Measurements from ENCODE around the gene PITX3.

Gene PITX3

DNA sequence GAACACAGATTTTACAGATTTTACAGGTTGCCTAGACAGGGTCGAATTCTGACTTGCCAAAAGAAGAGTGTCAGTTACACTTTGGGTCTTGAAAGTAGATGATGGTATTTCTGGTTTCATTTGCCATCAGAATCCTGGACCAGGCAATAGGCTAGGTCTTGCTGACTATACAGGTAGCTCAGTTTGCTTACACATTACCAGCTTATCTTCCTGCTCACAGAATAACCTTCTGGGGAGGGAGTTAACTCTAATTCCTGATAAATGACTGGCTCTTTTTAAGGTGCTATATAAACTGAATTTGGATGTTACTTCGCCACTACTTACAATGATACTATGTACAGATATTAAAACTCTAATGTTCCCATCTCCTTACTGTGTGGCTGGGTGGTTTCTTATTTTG is 43.8 kb upstream of the PITX3 start:
- ChIA-PET POLR2A (no interaction called here), CTCF (interaction anchor here (1.1 to 1.9 kb wide), 2 partner anchors 67 to 115 kb away, joined by 4 to 5 read pairs; no protein-coding TSS in a partner anchor)
- H3K36me3 ChIP-seq (ENCODE audit: control insufficient read depth in 2 of 2, insufficient read depth in 1 of 2, low read length in 2 of 2) = no peaks in the 10 kb centered on the region; a peak in 2 of 3 replicates
- H3K9me3 ChIP-seq (ENCODE audit: control insufficient read depth, insufficient read depth, low read depth, low read length) = no peaks in the 10 kb centered on the region
- no peak for TF ChIP-seq RBAK (tag by site-specific recombination; IDR thresholded peaks at IDR 0.05)
- TF ChIP-seq, protein P1, sequence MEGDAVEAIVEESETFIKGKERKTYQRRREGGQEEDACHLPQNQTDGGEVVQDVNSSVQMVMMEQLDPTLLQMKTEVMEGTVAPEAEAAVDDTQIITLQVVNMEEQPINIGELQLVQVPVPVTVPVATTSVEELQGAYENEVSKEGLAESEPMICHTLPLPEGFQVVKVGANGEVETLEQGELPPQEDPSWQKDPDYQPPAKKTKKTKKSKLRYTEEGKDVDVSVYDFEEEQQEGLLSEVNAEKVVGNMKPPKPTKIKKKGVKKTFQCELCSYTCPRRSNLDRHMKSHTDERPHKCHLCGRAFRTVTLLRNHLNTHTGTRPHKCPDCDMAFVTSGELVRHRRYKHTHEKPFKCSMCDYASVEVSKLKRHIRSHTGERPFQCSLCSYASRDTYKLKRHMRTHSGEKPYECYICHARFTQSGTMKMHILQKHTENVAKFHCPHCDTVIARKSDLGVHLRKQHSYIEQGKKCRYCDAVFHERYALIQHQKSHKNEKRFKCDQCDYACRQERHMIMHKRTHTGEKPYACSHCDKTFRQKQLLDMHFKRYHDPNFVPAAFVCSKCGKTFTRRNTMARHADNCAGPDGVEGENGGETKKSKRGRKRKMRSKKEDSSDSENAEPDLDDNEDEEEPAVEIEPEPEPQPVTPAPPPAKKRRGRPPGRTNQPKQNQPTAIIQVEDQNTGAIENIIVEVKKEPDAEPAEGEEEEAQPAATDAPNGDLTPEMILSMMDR (tag by site-specific recombination; IDR thresholded peaks at IDR 0.05) = no peak
- TF ChIP-seq ZIC2 (tag by site-specific recombination; IDR thresholded peaks at IDR 0.05) = no peak
- TF ChIP-seq ZNF292 (tag by site-specific recombination; IDR thresholded peaks at IDR 0.05; ENCODE audit: borderline replicate concordance, low read depth) = no peak
- TF ChIP-seq ZNF660 (tag by site-specific recombination; IDR thresholded peaks at IDR 0.05) = no peak
- no peak for TF ChIP-seq MZF1 (tag by site-specific recombination; IDR thresholded peaks at IDR 0.05; ENCODE audit: borderline replicate concordance)
- no peak for TF ChIP-seq ZNF549 (tag by site-specific recombination; IDR thresholded peaks at IDR 0.05)
- TF ChIP-seq SCRT1 (tag by site-specific recombination; IDR thresholded peaks at IDR 0.05; ENCODE audit: borderline replicate concordance) = no peak
- no peak for TF ChIP-seq ZNF433 (tag by site-specific recombination; IDR thresholded peaks at IDR 0.05; ENCODE audit: low read depth)
- no peak for TF ChIP-seq WT1 (tag by site-specific recombination; IDR thresholded peaks at IDR 0.05)
- TF ChIP-seq ZNF140 (tag by site-specific recombination; IDR thresholded peaks at IDR 0.05) = no peak
- no peak for TF ChIP-seq ZNF266 (tag by site-specific recombination; IDR thresholded peaks at IDR 0.05; ENCODE audit: low read depth)
- TF ChIP-seq, protein P2, sequence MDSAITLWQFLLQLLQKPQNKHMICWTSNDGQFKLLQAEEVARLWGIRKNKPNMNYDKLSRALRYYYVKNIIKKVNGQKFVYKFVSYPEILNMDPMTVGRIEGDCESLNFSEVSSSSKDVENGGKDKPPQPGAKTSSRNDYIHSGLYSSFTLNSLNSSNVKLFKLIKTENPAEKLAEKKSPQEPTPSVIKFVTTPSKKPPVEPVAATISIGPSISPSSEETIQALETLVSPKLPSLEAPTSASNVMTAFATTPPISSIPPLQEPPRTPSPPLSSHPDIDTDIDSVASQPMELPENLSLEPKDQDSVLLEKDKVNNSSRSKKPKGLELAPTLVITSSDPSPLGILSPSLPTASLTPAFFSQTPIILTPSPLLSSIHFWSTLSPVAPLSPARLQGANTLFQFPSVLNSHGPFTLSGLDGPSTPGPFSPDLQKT (IDR thresholded peaks at IDR 0.05; ENCODE audit: borderline replicate concordance, low read depth, low read length) = no peak
- H3K4me1 ChIP-seq (ENCODE audit: control insufficient read depth, insufficient read depth, low read length) = peaks cover 10% of the 10 kb centered on the region; the same call in 1 of the 2 replicates
- H3K4me3 ChIP-seq (ENCODE audit: low read depth, low read length) = no peak overlapping the region
- no peak overlapping the region for H3K27ac ChIP-seq (ENCODE audit: extremely low read depth, low read depth, low read length)

GRCh38 chr10:102284531-102284930 is 43.2 kb upstream of the PITX3 start:
- peaks cover 13% of the 10 kb centered on the region; the same call in 1 of the 2 replicates for H3K4me1 ChIP-seq (ENCODE audit: control insufficient read depth, insufficient read depth, low read length)
- H3K36me3 ChIP-seq (ENCODE audit: control insufficient read depth in 2 of 2, insufficient read depth in 1 of 2, low read length in 2 of 2) = no peaks in the 10 kb centered on the region; a peak in 2 of 3 replicates
- no peak overlapping the region for H3K27ac ChIP-seq (ENCODE audit: extremely low read depth, low read depth, low read length)
- H3K4me3 ChIP-seq (ENCODE audit: low read depth, low read length) = no peak overlapping the region
- no peaks in the 10 kb centered on the region for H3K9me3 ChIP-seq (ENCODE audit: control insufficient read depth, insufficient read depth, low read depth, low read length)
- TF ChIP-seq ZNF558 (tag by site-specific recombination; IDR thresholded peaks at IDR 0.05) = peak; percentile 70
- TF ChIP-seq, protein P3, sequence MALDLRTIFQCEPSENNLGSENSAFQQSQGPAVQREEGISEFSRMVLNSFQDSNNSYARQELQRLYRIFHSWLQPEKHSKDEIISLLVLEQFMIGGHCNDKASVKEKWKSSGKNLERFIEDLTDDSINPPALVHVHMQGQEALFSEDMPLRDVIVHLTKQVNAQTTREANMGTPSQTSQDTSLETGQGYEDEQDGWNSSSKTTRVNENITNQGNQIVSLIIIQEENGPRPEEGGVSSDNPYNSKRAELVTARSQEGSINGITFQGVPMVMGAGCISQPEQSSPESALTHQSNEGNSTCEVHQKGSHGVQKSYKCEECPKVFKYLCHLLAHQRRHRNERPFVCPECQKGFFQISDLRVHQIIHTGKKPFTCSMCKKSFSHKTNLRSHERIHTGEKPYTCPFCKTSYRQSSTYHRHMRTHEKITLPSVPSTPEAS (tag by site-specific recombination; IDR thresholded peaks at IDR 0.05) = no peak
- ChIA-PET CTCF (interaction anchor here (1.1 to 1.9 kb wide), 2 partner anchors 67 to 115 kb away, joined by 4 to 5 read pairs; no protein-coding TSS in a partner anchor), POLR2A (no interaction called here)

- ChIA-PET POLR2A (no interaction called here), CTCF (interaction anchor here (0.6 to 1.9 kb wide), 5 partner anchors 52 to 195 kb away, joined by 3 to 5 read pairs (median 4); no protein-coding TSS in a partner anchor)
- H3K36me3 ChIP-seq (ENCODE audit: control insufficient read depth in 2 of 2, insufficient read depth in 1 of 2, low read length in 2 of 2) = no peaks in the 10 kb centered on the region; a peak in 2 of 3 replicates
- TF ChIP-seq ZNF558 (tag by site-specific recombination; IDR thresholded peaks at IDR 0.05) = no peak
- TF ChIP-seq ZNF660 (tag by site-specific recombination; IDR thresholded peaks at IDR 0.05) = no peak
- TF ChIP-seq GLIS1 (tag by site-specific recombination; IDR thresholded peaks at IDR 0.05) = no peak
- no peak for TF ChIP-seq ZNF274 (IDR thresholded peaks at IDR 0.05; ENCODE audit: low read length)
- TF ChIP-seq ZNF274 (tag by site-specific recombination; IDR thresholded peaks at IDR 0.05; ENCODE audit: borderline replicate concordance) = no peak
- TF ChIP-seq ZFP69B (tag by site-specific recombination; IDR thresholded peaks at IDR 0.05) = no peak
- no peak for TF ChIP-seq ZNF426 (tag by site-specific recombination; IDR thresholded peaks at IDR 0.05)
- TF ChIP-seq, protein P4, sequence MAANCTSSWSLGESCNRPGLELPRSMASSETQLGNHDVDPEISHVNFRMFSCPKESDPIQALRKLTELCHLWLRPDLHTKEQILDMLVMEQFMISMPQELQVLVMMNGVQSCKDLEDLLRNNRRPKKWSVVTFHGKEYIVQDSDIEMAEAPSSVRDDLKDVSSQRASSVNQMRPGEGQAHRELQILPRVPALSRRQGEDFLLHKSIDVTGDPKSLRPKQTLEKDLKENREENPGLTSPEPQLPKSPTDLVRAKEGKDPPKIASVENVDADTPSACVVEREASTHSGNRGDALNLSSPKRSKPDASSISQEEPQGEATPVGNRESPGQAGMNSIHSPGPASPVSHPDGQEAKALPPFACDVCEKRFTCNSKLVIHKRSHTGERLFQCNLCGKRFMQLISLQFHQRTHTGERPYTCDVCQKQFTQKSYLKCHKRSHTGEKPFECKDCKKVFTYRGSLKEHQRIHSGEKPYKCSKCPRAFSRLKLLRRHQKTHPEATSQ (tag by site-specific recombination; IDR thresholded peaks at IDR 0.05) = no peak
- TF ChIP-seq, protein P5, sequence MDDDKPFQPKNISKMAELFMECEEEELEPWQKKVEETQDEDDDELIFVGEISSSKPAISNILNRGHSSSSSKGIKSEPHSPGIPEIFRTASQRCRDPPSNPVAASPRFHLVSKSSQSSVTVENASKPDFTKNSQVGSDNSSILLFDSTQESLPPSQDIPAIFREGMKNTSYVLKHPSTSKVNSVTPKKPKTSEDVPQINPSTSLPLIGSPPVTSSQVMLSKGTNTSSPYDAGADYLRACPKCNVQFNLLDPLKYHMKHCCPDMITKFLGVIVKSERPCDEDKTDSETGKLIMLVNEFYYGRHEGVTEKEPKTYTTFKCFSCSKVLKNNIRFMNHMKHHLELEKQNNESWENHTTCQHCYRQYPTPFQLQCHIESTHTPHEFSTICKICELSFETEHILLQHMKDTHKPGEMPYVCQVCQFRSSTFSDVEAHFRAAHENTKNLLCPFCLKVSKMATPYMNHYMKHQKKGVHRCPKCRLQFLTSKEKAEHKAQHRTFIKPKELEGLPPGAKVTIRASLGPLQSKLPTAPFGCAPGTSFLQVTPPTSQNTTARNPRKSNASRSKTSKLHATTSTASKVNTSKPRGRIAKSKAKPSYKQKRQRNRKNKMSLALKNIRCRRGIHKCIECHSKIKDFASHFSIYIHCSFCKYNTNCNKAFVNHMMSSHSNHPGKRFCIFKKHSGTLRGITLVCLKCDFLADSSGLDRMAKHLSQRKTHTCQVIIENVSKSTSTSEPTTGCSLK (tag by site-specific recombination; IDR thresholded peaks at IDR 0.05) = no peak
- no peak for TF ChIP-seq ZNF157 (tag by site-specific recombination; IDR thresholded peaks at IDR 0.05)
Measured at GRCh38 chr10:102283890-102284289, 42.6 kb upstream of the PITX3 start.

More at GRCh38 chr10:102283890-102284289, 42.6 kb upstream of the PITX3 start:
- H3K4me3 ChIP-seq (ENCODE audit: low read depth, low read length) = no peak overlapping the region
- no peak overlapping the region for H3K27ac ChIP-seq (ENCODE audit: extremely low read depth, low read depth, low read length)
- no peaks in the 10 kb centered on the region for H3K9me3 ChIP-seq (ENCODE audit: control insufficient read depth, insufficient read depth, low read depth, low read length)
- peaks cover 13% of the 10 kb centered on the region; the same call in 1 of the 2 replicates for H3K4me1 ChIP-seq (ENCODE audit: control insufficient read depth, insufficient read depth, low read length)

Data from HEK293 (cell line).